ENCODE results near the gene CPT1B.

CPT1B gene

GRCh38 chr22:50599816-50600455 lies 21.7 kb upstream of the CPT1B start:
- Histone ChIP-seq H2BK12ac (ENCODE audit: low read length) (no peak overlapping the region), H3K27me3 (ENCODE audit: control insufficient read depth in 3 of 3, insufficient read depth in 3 of 3, low read depth in 1 of 3, low read length in 3 of 3) (peaks cover 0 to 17% (median 0%) of the 10 kb centered on the region in 3 experiments), H3K23ac (ENCODE audit: low read depth, low read length, poor library complexity) (no peak overlapping the region), H4K8ac (ENCODE audit: low read depth, low read length) (no peak overlapping the region), H3K4me3 (ENCODE audit: low read length in 2 of 2) (peak overlapping the region; percentile 27 to 46), H2AFZ (ENCODE audit: low read length) (peak overlapping the region; percentile 86), H3K27ac (replicated peaks; ENCODE audit: low read length) (no peak overlapping the region), H3K4ac (ENCODE audit: low read length) (no peak overlapping the region), H2BK120ac (ENCODE audit: low read depth, low read length) (no peak overlapping the region), H3K9me3 (replicated peaks in 1 of 2; ENCODE audit: control insufficient read depth in 2 of 2, insufficient read depth in 1 of 2, low read depth in 1 of 2, low read length in 2 of 2) (no peaks in the 10 kb centered on the region), H3K14ac (ENCODE audit: low read length) (no peak overlapping the region), H2BK15ac (ENCODE audit: low read length) (no peak overlapping the region), H3K36me3 (replicated peaks in 1 of 2; ENCODE audit: control insufficient read depth in 2 of 2, insufficient read depth in 2 of 2, low read length in 2 of 2) (peaks cover 2 to 9% of the 10 kb centered on the region in 2 donors), H3K18ac (ENCODE audit: low read length) (no peak overlapping the region), H3K4me1 (ENCODE audit: control insufficient read depth in 2 of 2, insufficient read depth in 1 of 2, low read depth in 1 of 2, low read length in 2 of 2) (peaks cover 8 to 12% of the 10 kb centered on the region in 2 donors), H3K79me1 (ENCODE audit: low read depth, low read length) (peaks cover 2% of the 10 kb centered on the region), H3K9ac (ENCODE audit: low read depth, low read length, poor library complexity) (no peak overlapping the region), H4K91ac (ENCODE audit: low read depth, low read length, poor library complexity) (no peak overlapping the region), H2AK5ac (ENCODE audit: low read depth, low read length) (no peak overlapping the region), H2BK5ac (ENCODE audit: low read length) (no peak overlapping the region), H3K4me2 (ENCODE audit: insufficient read depth, low read length, poor library complexity, severe bottlenecking) (peak overlapping the region; percentile 54)
- peak; percentile 67 for DNase-seq (ENCODE audit: low spot score)
- WGBS, 2 donors (ENCODE audit: extremely low coverage in 2 of 2, insufficient read length in 2 of 2, insufficient replicate concordance in 1 of 2), result no CpG with 5 or more reads among the region's 52 CpGs

- H4K8ac ChIP-seq (ENCODE audit: low read depth, low read length), result no peak overlapping the region
- no peak overlapping the region for H3K4ac ChIP-seq (ENCODE audit: low read length)
- H3K9ac ChIP-seq (ENCODE audit: low read depth, low read length, poor library complexity), result no peak overlapping the region
- H3K14ac ChIP-seq (ENCODE audit: low read length), result no peak overlapping the region
- no peak overlapping the region for H3K27ac ChIP-seq (replicated peaks; ENCODE audit: low read length)
- no peak for DNase-seq (ENCODE audit: low spot score)
- no peak overlapping the region for H2AFZ ChIP-seq (ENCODE audit: low read length)
- no CpG with 5 or more reads among the region's 5 CpGs for WGBS, 2 donors (ENCODE audit: extremely low coverage in 2 of 2, insufficient read length in 2 of 2, insufficient replicate concordance in 1 of 2)
- H2BK120ac ChIP-seq (ENCODE audit: low read depth, low read length), result no peak overlapping the region
- H2BK12ac ChIP-seq (ENCODE audit: low read length), result no peak overlapping the region
- no peak overlapping the region for H2BK5ac ChIP-seq (ENCODE audit: low read length)
- no peak overlapping the region for H2AK5ac ChIP-seq (ENCODE audit: low read depth, low read length)
- H3K36me3 ChIP-seq (replicated peaks in 1 of 2; ENCODE audit: control insufficient read depth in 2 of 2, insufficient read depth in 2 of 2, low read length in 2 of 2), result peaks cover 2 to 4% of the 10 kb centered on the region in 2 donors
- no peak overlapping the region for H4K91ac ChIP-seq (ENCODE audit: low read depth, low read length, poor library complexity)
- no peak overlapping the region for H3K4me2 ChIP-seq (ENCODE audit: insufficient read depth, low read length, poor library complexity, severe bottlenecking)
- peaks cover 6 to 12% of the 10 kb centered on the region in 2 donors for H3K4me1 ChIP-seq (ENCODE audit: control insufficient read depth in 2 of 2, insufficient read depth in 1 of 2, low read depth in 1 of 2, low read length in 2 of 2)
- H3K79me1 ChIP-seq (ENCODE audit: low read depth, low read length), result peaks cover 2% of the 10 kb centered on the region
- no peak overlapping the region for H3K18ac ChIP-seq (ENCODE audit: low read length)
- H2BK15ac ChIP-seq (ENCODE audit: low read length), result no peak overlapping the region
- H3K9me3 ChIP-seq (replicated peaks in 1 of 2; ENCODE audit: control insufficient read depth in 2 of 2, insufficient read depth in 1 of 2, low read depth in 1 of 2, low read length in 2 of 2), result no peaks in the 10 kb centered on the region
- H3K23ac ChIP-seq (ENCODE audit: low read depth, low read length, poor library complexity), result no peak overlapping the region
- H3K27me3 ChIP-seq (ENCODE audit: control insufficient read depth in 3 of 3, insufficient read depth in 3 of 3, low read depth in 1 of 3, low read length in 3 of 3), result peaks cover 0 to 13% (median 0%) of the 10 kb centered on the region in 3 experiments
- H3K4me3 ChIP-seq (ENCODE audit: low read length in 2 of 2), result no peak overlapping the region
These were observed 18.9 kb upstream of the CPT1B start for GRCh38 chr22:50597097-50597496.

- no CpG with 5 or more reads among the region's 3 CpGs for WGBS, 2 donors (ENCODE audit: extremely low coverage in 2 of 2, insufficient read length in 2 of 2, insufficient replicate concordance in 1 of 2)
- no peak for DNase-seq (ENCODE audit: low spot score)
- H3K27me3 ChIP-seq (ENCODE audit: control insufficient read depth in 3 of 3, insufficient read depth in 3 of 3, low read depth in 1 of 3, low read length in 3 of 3), result peaks cover 0 to 4% (median 0%) of the 10 kb centered on the region in 3 experiments
- H3K4ac ChIP-seq (ENCODE audit: low read length), result no peak overlapping the region
- H3K9me3 ChIP-seq (replicated peaks in 1 of 2; ENCODE audit: control insufficient read depth in 2 of 2, insufficient read depth in 1 of 2, low read depth in 1 of 2, low read length in 2 of 2), result no peaks in the 10 kb centered on the region
- H2BK120ac ChIP-seq (ENCODE audit: low read depth, low read length), result no peak overlapping the region
- H3K23ac ChIP-seq (ENCODE audit: low read depth, low read length, poor library complexity), result no peak overlapping the region
- no peak overlapping the region for H3K9ac ChIP-seq (ENCODE audit: low read depth, low read length, poor library complexity)
- no peak overlapping the region for H4K91ac ChIP-seq (ENCODE audit: low read depth, low read length, poor library complexity)
- no peak overlapping the region for H2AFZ ChIP-seq (ENCODE audit: low read length)
- H3K36me3 ChIP-seq (replicated peaks in 1 of 2; ENCODE audit: control insufficient read depth in 2 of 2, insufficient read depth in 2 of 2, low read length in 2 of 2), result peaks cover 2 to 4% of the 10 kb centered on the region in 2 donors
- H2BK5ac ChIP-seq (ENCODE audit: low read length), result no peak overlapping the region
- no peak overlapping the region for H2BK15ac ChIP-seq (ENCODE audit: low read length)
- no peak overlapping the region for H2AK5ac ChIP-seq (ENCODE audit: low read depth, low read length)
- H4K8ac ChIP-seq (ENCODE audit: low read depth, low read length), result no peak overlapping the region
- peaks cover 0 to 3% of the 10 kb centered on the region in 2 donors for H3K4me1 ChIP-seq (ENCODE audit: control insufficient read depth in 2 of 2, insufficient read depth in 1 of 2, low read depth in 1 of 2, low read length in 2 of 2)
- H3K18ac ChIP-seq (ENCODE audit: low read length), result no peak overlapping the region
- no peaks in the 10 kb centered on the region for H3K79me1 ChIP-seq (ENCODE audit: low read depth, low read length)
- no peak overlapping the region for H3K14ac ChIP-seq (ENCODE audit: low read length)
- H2BK12ac ChIP-seq (ENCODE audit: low read length), result no peak overlapping the region
- no peak overlapping the region for H3K4me3 ChIP-seq (ENCODE audit: low read length in 2 of 2)
- no peak overlapping the region for H3K27ac ChIP-seq (replicated peaks; ENCODE audit: low read length)
- H3K4me2 ChIP-seq (ENCODE audit: insufficient read depth, low read length, poor library complexity, severe bottlenecking), result no peak overlapping the region
These were observed 17.0 kb upstream of the CPT1B start for GRCh38 chr22:50595189-50595588.

GRCh38 chr22:50587407-50587806 lies 9.2 kb upstream of the CPT1B start:
- Histone ChIP-seq H3K18ac (ENCODE audit: low read length) (no peak overlapping the region), H3K4me3 (ENCODE audit: low read length in 2 of 2) (no peak overlapping the region), H3K23ac (ENCODE audit: low read depth, low read length, poor library complexity) (no peak overlapping the region), H2BK5ac (ENCODE audit: low read length) (no peak overlapping the region), H4K91ac (ENCODE audit: low read depth, low read length, poor library complexity) (no peak overlapping the region), H3K9me3 (replicated peaks in 1 of 2; ENCODE audit: control insufficient read depth in 2 of 2, insufficient read depth in 1 of 2, low read depth in 1 of 2, low read length in 2 of 2) (no peaks in the 10 kb centered on the region), H3K4me1 (ENCODE audit: control insufficient read depth in 2 of 2, insufficient read depth in 1 of 2, low read depth in 1 of 2, low read length in 2 of 2) (peaks cover 2 to 5% of the 10 kb centered on the region in 2 donors), H4K8ac (ENCODE audit: low read depth, low read length) (no peak overlapping the region), H3K9ac (ENCODE audit: low read depth, low read length, poor library complexity) (no peak overlapping the region), H3K36me3 (replicated peaks in 1 of 2; ENCODE audit: control insufficient read depth in 2 of 2, insufficient read depth in 2 of 2, low read length in 2 of 2) (no peaks in the 10 kb centered on the region), H3K27ac (replicated peaks; ENCODE audit: low read length) (no peak overlapping the region), H3K14ac (ENCODE audit: low read length) (no peak overlapping the region), H3K79me1 (ENCODE audit: low read depth, low read length) (no peaks in the 10 kb centered on the region), H3K4ac (ENCODE audit: low read length) (no peak overlapping the region), H2BK15ac (ENCODE audit: low read length) (no peak overlapping the region), H2AFZ (ENCODE audit: low read length) (no peak overlapping the region), H3K4me2 (ENCODE audit: insufficient read depth, low read length, poor library complexity, severe bottlenecking) (no peak overlapping the region), H2AK5ac (ENCODE audit: low read depth, low read length) (no peak overlapping the region), H2BK120ac (ENCODE audit: low read depth, low read length) (no peak overlapping the region), H3K27me3 (ENCODE audit: control insufficient read depth in 3 of 3, insufficient read depth in 3 of 3, low read depth in 1 of 3, low read length in 3 of 3) (no peaks in the 10 kb centered on the region), H2BK12ac (ENCODE audit: low read length) (no peak overlapping the region)
- no peak for DNase-seq (ENCODE audit: low spot score)
- WGBS, 2 donors (ENCODE audit: extremely low coverage in 2 of 2, insufficient read length in 2 of 2, insufficient replicate concordance in 1 of 2), result no CpG with 5 or more reads among the region's 5 CpGs
